Body of pancreas (tissue), 4 donors: ENCODE data around the gene YES1.

ENCODE experiments used
- CTCF ChIP-seq, 7 experiments: fragments of 450-650 bp in 4 of 7; fragments of 200-600 bp in 3 of 7; sonication (generic) in 3 of 7; IDR thresholded peaks; one replicate each; pipeline ENCODE4 v1.5.1; 2016 to 2019; ENCODE audit warnings: antibody characterized with exemption in 7 of 7
- POLR2A ChIP-seq, 3 donors: fragments of 450-650 bp; IDR thresholded peaks; one replicate each; pipeline ENCODE4 v1.6.1; 2016; ENCODE audit warnings: antibody characterized with exemption in 3 of 3, mild to moderate bottlenecking in 2 of 3

DNA sequence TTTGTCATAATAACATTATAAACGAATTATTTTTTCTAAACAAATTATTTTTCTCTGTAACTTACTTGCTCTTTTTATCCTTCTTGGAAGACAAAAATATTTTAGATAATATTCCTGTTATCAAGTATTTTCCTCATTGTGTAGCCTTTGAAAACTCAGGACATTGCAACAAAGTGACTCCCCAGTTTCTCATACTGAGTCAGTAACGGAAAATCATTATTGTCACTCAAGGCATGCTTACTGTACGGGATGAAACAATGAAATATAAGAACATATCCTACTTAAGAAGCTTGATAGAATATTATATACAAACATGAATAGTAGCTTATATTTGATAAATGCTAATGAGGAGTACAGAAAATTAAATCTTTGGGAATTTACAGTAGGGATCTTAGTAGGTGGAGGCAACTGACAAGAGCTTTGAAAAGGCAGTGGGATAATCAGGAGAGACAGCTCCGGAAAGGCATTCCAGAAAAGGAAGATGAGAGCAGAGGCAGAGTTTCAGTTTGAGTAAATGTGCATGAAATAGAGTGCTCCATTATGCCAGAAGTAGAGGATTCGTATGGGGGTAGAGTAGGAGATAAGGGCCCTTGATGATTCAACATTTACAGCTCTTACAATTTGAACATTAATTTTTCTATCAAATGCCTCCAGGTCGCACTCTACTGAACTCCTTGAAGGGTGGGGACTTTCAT lies 14.0 kb upstream of the YES1 start:
- TF ChIP-seq POLR2A (IDR thresholded peaks at IDR 0.05) (no peak), CTCF (IDR thresholded peaks at IDR 0.05) (no peak)
